Effector CD4-positive, alpha-beta T cell (primary cell): ENCODE data around the gene CSGALNACT2.

Source experiments
- DNase-seq: peaks from one replicate; pipeline ENCODE4 v3.0.0-alpha.2; 2020

The CSGALNACT2 gene

GRCh38 chr10:43124574-43125273 lies 13.5 kb upstream of the CSGALNACT2 start:
- no peak for DNase-seq

DNA sequence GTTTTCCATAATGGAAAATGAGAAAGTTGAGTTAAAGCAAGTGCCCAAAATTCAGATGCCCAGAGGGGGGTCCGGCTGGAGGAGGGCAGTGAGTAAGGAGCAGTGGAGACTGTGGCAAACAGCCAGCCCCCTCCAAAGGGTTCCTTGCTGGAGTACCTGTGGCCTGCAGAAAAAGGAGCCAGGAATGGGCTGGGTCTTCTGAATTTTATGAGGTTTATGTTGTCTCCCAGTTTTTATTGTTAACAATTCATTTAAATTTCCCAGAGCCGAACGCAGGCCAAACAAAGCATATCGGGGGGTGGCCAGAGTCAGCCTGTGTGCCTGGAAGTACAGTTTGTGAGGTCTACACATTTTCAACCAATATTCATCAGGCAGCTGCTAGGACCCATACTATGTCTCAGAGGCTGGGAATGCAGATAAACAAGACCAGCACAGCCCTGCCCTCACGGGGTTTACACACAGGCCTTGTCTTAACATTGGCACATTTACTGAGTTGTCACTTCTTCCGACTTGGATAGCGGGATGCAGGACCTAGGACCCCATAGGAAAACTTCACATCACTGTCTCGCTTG lies 12.9 kb upstream of the CSGALNACT2 start:
- DNase-seq = no peak

DNA sequence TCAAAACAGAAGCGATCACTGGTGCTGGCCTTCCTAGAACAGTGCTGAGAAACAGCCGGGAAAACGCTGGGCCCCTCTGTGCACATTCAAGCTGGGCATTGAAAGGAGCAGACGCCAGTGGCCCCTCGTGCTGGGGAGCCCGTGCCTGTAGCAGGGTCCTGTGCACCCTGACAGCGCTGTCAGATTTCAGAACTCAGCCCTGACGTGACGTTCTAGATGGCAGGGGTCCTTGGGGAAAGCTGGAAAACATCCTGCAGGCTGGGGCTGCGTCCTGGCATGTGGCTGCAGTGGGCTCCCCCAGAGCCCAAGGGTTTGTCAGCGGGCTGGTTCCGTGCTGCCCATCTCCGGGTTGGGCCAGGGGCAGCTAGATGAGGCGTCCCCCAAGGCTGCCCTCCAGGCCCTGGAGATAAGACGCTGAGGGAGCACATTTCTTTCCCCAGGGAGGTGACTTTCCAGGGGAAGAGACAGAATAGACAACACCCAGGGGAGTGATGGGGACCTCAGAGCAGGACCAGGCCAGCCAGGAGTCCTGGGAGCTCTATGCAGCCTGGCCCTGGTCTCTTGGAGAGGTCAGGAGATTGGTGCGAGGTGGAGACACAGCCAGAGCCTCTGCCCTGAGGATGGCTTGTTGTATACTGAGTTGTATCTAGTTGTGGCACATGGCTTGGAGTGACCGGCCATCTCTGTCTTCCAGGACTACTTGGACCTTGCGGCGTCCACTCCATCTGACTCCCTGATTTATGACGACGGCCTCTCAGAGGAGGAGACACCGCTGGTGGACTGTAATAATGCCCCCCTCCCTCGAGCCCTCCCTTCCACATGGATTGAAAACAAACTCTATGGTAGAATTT lies 12.1 kb upstream of the CSGALNACT2 start:
- DNase-seq = no peak

- no peak for DNase-seq
These were observed 11.4 kb upstream of the CSGALNACT2 start for GRCh38 chr10:43126759-43127424.

DNA sequence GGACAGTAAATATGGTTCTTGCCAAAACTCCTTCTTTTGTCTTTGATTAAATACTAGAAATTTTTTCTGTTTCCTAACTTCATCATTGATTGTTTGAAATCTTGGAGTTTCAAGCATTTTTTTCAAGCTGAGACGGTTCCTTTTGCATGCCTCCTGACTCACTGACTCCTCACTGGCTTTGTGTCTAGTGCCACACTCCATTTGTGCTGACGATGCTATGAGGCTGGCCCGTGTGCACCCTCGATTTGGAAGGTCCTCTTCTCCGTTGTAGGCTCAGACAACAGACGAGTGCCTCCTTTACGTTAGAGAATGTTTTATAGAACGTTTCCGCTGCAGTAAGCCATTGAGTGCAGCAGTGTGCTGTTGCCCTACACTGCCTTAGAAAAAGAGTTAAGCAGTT lies 10.8 kb upstream of the CSGALNACT2 start:
- DNase-seq = no peak

DNA sequence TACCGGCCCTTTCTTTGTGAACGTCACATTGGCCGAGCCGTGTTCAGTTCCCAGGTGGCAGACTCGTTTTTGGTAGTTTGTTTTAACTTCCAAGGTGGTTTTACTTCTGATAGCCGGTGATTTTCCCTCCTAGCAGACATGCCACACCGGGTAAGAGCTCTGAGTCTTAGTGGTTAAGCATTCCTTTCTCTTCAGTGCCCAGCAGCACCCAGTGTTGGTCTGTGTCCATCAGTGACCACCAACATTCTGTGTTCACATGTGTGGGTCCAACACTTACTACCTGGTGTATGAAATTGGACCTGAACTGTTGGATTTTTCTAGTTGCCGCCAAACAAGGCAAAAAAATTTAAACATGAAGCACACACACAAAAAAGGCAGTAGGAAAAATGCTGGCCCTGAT lies 9.9 kb upstream of the CSGALNACT2 start:
- no peak for DNase-seq

DNA sequence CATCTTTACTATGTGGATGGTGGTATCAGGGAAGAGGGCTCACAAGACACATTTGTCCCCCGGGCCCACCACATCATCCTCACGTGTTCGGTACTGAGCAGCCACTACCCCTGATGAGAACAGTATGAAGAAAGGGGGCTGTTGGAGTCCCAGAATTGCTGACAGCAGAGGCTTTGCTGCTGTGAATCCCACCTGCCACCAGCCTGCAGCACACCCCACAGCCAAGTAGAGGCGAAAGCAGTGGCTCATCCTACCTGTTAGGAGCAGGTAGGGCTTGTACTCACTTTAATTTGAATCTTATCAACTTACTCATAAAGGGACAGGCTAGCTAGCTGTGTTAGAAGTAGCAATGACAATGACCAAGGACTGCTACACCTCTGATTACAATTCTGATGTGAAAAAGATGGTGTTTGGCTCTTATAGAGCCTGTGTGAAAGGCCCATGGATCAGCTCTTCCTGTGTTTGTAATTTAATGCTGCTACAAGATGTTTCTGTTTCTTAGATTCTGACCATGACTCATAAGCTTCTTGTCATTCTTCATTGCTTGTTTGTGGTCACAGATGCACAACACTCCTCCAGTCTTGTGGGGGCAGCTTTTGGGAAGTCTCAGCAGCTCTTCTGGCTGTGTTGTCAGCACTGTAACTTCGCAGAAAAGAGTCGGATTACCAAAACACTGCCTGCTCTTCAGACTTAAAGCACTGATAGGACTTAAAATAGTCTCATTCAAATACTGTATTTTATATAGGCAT lies 9.1 kb upstream of the CSGALNACT2 start:
- no peak for DNase-seq

DNA sequence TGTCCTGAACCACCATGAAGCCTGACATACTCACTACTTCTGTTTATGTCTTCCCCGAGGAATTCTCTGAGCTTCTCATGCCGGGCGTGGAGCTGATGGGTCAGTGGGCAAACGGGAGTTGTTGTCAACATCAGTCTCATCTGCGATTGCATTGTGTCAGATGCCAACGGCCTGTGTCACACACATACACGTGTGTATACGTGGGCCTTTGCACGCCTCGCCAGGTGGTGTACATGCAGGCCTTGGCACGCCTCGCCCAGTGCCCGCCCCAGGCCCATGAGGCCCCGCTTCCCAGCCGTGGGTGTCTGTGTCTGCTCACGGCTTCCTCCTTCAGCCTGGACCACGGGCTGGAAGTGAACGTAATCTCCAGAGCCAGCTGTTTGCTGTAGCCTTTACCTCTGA lies 7.5 kb upstream of the CSGALNACT2 start:
- DNase-seq = no peak

- DNase-seq = no peak
These were observed 7.0 kb upstream of the CSGALNACT2 start for GRCh38 chr10:43131256-43131655.

GRCh38 chr10:43131906-43132305 lies 6.3 kb upstream of the CSGALNACT2 start:
- no peak for DNase-seq

GRCh38 chr10:43132867-43133787 lies 5.1 kb upstream of the CSGALNACT2 start:
- no peak for DNase-seq

GRCh38 chr10:43134126-43134905 lies 3.9 kb upstream of the CSGALNACT2 start:
- DNase-seq = no peak

GRCh38 chr10:43135064-43135463 lies 3.2 kb upstream of the CSGALNACT2 start:
- no peak for DNase-seq

DNA sequence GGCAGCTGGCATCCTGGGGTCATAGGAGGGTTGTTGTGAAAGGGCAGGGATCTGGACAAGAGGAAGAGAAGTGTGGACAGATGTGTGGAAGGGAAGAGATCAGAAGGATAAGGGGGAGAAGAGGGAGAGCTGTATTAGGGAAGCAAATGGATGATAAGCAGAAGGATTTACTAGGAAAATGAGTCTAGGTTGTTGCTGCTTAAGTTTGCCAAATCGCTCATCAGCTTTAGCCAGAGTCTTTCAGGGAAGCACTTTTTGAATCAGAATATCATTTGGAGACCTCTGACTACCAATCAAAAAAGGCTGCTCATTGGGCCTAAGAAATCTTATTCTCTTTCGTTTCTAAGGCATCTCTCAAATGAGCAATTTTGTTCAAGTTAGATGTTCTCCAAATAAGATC lies 2.6 kb upstream of the CSGALNACT2 start:
- DNase-seq = no peak

GRCh38 chr10:43136432-43136831 lies 1.8 kb upstream of the CSGALNACT2 start:
- no peak for DNase-seq

DNA sequence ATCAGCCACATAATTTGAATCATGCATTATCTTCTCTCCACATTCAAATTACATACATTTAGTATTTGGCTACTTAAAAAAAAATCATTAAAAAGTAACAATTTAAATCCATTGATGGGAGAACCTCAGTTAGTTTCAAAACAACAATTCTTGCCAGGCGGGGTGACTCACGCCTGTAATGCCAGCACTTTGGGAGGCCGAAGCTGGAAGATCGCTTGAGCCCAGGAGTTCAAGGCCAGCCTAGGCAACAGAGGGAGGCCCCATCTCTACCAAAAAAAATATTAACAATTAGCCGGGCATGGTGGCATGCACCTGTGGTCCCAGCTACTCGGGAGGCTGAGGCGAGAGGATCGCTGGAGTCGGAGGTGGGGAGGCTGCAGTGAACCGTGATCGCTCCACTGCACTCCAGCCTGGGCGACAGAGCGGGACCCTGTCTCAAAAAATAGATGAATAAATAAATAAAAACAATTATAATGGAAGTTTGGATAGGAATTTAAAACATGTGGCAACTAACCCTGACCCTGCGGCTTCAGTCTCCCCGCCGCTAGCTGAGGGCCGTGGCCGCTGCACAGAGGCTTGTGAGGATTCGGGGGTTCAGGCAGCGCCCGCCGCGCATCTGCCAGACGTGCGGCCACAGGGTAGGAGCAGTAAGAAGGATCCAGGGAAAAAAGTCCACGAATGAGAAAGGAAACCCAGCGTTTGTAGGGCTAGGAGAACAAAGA lies 1.1 kb upstream of the CSGALNACT2 start:
- DNase-seq = no peak

GRCh38 chr10:43137717-43138020 lies 576 bp upstream of the CSGALNACT2 start:
- DNase-seq = no peak

- peak; percentile 61 for DNase-seq
These were observed 554 bp downstream of the CSGALNACT2 start for GRCh38 chr10:43138757-43139241.

- no peak for DNase-seq
These were observed 3.2 kb downstream of the CSGALNACT2 start for GRCh38 chr10:43141421-43141820.

- DNase-seq = no peak
These were observed 7.1 kb downstream of the CSGALNACT2 start for GRCh38 chr10:43145311-43145710.
